ENCODE data around the gene TNFRSF18. TPM values are rescaled to one million over a fixed set of nuclear protein-coding genes. Genes with fewer than 3 reads are reported as not detected.

TNFRSF18 gene
- total and polyA plus RNA-seq, 2 donors (not counting 3 experiments of a cell fraction or from before 2014, with no cell fraction given), result not detected

DNA sequence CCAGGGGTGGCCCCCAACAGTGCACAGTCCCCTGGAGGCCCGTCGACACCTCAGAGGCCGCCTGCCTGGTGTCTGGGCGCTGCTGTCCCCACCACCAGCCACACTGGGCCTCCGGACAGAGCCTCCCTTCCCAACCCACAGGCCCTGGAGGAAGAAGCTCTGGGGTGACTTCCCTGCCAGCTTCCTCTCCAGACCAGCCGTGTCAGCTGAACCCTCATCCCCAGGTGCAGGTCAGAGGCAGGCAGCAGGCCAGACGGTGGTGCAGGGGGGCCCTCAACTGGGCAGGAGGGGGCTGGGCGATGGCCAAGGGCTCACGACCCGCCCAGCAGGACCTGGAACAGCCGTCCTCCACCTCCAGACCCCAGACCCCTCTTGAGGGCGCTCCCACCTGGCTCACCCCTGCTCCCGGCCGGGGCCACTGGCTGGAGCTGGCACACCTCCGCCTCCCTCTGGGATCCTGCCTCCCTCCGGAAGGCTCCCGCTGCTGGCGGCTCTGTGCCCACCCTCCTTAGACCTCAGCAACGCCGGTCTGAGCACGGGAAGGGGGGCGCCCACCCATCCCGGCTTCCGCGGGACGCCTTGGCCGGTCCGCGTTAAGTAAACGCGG lies 520 bp downstream of the TNFRSF18 start:
- no TSS peak for BruUV-seq (replicated peaks)
- H2AFZ ChIP-seq (ENCODE audit: low read depth, low read length), result no peak overlapping the region

More for the DNA sequence above, 520 bp downstream of the TNFRSF18 start:
- Histone ChIP-seq H3K4me2 (ENCODE audit: insufficient read depth, low read length) (no peak overlapping the region), H3K9me1 (replicated peaks; ENCODE audit: control insufficient read depth, extremely low read depth, insufficient read depth, low read length) (no peaks in the 10 kb centered on the region), H3K36me3 (ENCODE audit: control insufficient read depth in 2 of 2, extremely low read depth in 1 of 2, insufficient read depth in 2 of 2, low read length in 2 of 2) (no peaks in the 10 kb centered on the region), H3K4me1 (ENCODE audit: control insufficient read depth, extremely low read depth, insufficient read depth, low read length) (no peaks in the 10 kb centered on the region), H3K79me2 (ENCODE audit: control insufficient read depth, insufficient read depth, low read length) (no peaks in the 10 kb centered on the region), H3K4me3 (replicated peaks in 1 of 3; ENCODE audit: insufficient read depth in 1 of 3, low read depth in 1 of 3, low read length in 3 of 3) (no peak overlapping the region), H3K9me3 (replicated peaks; ENCODE audit: control insufficient read depth, insufficient read depth, low read length) (no peaks in the 10 kb centered on the region), H4K20me1 (replicated peaks; ENCODE audit: control insufficient read depth, extremely low read depth, insufficient read depth, low read length) (no peaks in the 10 kb centered on the region), H3K27ac (ENCODE audit: insufficient read depth, low read depth, low read length) (no peak overlapping the region), H3K27me3 (ENCODE audit: control insufficient read depth in 2 of 2, insufficient read depth in 2 of 2, low read length in 2 of 2) (peaks cover 3 to 15% of the 10 kb centered on the region in 2 experiments), H3K9ac (replicated peaks; ENCODE audit: extremely low read depth, insufficient read depth, low read length) (no peak overlapping the region)
- ChIA-PET CTCF (no interaction called here), POLR2A (no interaction called here)
- TF ChIP-seq EZH2 (IDR thresholded peaks at IDR 0.05; ENCODE audit: borderline replicate concordance, low read depth, low read length, severe bottlenecking), result peak; percentile 37
- TF ChIP-seq CTCF (IDR thresholded peaks at IDR 0.05; ENCODE audit: extremely low read depth in 1 of 2, insufficient read depth in 1 of 2, low read depth in 1 of 2, low read length in 2 of 2), result no peak
- DNase-seq (ENCODE audit: low read depth, low spot score), result no peak
- FAIRE-seq, result no peak
- dilution Hi-C loops (cut with MboI; ENCODE audit: extremely low pct_ligation_motif_present, low sequenced_read_pairs), result no loop called here
- intact Hi-C loops (cut with micrococcal nuclease), result no loop called here

Data from endothelial cell of umbilical vein (primary cell).